Suppressor macrophage (primary cell): ENCODE measurements around the gene MVK.

ENCODE experiments used
- DNase-seq, 4 experiments: peaks; one replicate each; pipeline ENCODE4 v3.0.0-alpha.2; 2020 to 2022

Gene MVK

GRCh38 chr12:109610523-109610922, 36.9 kb downstream of the MVK start:
- DNase-seq, result no peak

DNA sequence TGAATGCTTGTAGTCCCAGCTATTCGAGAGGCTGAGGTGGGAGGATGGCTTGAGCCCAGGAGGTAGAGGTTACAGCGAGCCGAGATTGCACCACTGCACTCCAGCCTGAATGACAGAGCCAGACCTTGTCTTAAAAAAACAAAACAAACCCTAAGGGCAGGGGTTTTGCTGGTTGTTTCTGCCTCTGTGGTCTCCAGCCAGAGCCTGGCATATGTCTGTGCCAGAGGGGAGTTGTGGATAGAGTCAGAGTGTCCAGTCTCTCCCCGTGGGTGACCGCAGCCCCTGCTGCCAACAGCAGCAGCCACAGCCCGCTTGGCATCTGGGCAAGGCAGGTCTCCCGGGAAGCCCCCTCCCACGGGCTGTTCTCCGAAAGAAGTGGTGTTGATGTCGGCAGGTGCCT, 37.6 kb downstream of the MVK start:
- DNase-seq, result no peak

GRCh38 chr12:109612003-109612402, 38.4 kb downstream of the MVK start:
- no peak for DNase-seq

GRCh38 chr12:109612975-109613502, 39.4 kb downstream of the MVK start:
- peak in 1 of 4 experiments; percentile 13 for DNase-seq

- no peak for DNase-seq
Observed at GRCh38 chr12:109613649-109614455, 40.3 kb downstream of the MVK start.

DNA sequence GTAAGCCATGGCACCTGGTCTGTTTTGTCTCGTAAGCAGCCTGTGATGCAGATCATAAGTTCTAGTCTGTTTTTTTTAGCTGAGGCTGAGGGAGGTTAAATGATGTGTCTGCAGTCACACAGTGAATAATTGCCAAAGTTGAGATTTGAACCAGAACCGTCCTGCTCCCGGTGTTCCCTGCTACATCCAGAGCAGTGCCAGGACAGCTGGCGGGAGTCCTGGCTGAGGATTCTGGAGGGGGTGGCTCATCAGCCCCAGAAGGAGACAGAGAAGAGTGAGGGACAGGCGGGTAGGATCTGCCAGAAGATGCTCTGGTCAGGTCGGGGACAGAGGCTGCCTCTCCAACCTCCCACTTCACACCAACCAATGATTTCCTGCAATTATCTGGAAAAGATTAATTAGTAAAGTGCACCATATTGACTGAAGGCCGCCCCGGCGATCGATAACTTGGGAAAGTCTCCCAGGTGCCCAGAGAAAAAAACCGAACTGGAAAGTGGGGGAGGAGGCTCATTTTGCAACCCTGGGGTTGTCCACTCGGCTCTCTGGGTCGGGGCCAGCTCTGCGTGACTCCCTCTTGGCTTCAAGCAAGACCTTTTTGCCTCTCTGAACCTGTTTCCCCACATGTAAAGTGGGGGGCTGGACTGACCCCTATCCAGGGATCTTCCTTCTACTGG, 42.1 kb downstream of the MVK start:
- no peak for DNase-seq

DNA sequence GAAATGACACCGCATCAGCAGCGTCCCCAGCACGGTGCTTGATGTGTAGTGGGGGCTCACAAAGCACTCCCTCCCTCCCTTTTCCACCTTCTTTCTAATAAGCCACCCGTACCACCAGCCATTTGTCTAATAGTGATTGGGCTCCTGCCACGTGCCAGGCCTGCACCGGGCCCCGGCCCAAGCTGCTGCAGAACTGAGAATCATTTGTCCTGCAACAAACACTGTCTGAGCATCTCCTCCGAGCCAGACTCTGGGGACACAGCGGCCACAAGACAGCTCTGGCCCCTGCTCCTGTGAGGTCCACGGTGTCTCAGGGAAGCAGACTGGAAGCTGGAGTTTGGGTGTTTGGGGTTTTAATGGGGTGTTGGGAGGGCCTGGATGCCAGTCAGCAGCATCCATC, 43.9 kb downstream of the MVK start:
- no peak for DNase-seq

- no peak for DNase-seq
Observed at GRCh38 chr12:109618082-109618481, 44.5 kb downstream of the MVK start.

DNA sequence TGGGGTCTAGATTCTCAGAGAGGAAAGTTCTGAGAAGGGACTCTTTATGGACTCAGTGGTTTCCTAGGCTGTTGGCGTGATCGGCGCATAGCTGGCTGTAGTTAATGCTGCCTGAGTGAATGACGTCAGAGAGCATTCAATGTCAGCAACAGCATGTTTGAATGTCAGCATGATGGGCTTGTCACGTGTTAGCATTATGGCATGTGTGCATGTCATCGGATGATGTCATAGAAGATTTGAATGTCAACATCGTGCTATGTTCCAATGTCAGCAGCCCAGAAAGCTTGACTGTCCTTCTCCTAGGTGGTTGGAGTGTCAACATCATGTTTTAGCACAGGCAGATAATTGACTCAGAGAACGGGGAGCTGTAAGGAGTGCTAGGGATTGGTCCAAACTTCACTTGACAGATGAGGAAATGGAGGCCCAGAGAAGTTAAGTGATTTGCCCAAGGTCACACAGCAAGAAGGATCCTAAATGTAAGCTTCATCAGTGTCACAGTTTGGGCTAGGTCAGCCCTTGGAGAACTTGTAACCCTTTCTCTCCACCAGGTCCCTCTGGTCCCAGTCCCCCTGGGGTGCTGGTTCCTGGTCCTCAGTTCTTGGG, 45.5 kb downstream of the MVK start:
- DNase-seq, result no peak

- DNase-seq, result no peak
Observed at GRCh38 chr12:109621211-109621694, 47.7 kb downstream of the MVK start.

DNA sequence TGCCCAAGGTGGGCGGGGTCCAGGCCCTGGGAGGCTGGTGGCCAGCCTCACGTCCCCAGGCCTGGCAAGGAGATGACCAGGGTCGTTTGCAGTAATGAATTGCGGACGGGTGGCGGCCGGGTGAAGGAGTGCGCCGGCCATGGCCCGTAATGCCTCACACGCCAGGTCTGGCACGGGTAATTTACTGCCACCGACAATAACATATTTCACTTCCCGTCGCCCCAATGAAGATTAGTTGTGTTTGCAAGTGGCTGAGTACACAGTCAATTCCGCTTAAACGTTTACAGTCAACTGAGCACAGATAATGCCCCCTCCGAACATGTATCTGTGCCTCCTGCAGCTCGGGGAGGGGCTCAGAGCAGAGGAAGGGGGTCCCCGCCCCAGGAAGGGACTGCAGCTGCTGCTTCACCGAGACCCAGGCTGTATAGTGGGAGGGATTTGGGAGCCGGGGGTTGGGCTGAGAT, 48.3 kb downstream of the MVK start:
- no peak for DNase-seq

DNA sequence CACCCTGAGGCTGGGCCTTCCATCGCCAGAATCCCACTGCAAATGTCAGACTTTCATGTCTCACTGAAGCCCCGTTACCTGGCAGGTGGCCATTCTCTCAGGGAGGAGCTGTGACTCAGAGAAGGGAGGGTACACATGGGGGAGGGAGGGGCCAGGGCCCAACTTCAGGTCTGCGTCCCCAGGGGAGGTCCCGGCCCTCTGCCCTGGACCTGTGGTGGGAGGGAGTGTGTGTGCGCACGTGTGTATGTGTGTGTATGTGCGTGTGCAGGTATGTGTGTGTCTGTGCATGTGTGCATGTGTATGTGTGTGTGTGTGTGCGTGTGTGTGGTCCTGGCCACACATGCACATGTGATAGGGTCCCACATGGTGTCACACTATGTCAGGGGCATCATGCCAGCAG, 50.9 kb downstream of the MVK start:
- DNase-seq, result no peak

DNA sequence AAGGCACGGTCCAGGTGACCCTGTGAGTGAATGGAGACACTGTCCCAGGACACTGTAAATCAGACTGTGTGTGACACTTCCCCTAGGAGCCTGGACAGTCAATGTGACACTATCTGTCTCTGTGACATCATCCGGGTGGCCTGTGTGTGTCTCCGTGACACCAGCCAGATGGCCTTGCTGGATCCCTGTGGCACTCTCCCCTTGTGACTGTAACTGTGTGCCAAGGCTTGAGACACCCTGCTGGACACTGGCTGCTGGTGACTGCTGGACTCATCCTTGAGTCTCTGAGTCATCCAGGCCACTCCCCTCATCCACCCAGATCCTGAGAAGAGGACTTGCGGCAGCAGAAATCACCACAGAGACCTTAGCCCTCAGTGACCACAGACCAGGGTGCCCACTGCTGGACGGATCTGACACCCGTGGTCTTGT, 51.6 kb downstream of the MVK start:
- peak in 3 of 4 experiments; percentile 3 to 42 (median 35) for DNase-seq

DNA sequence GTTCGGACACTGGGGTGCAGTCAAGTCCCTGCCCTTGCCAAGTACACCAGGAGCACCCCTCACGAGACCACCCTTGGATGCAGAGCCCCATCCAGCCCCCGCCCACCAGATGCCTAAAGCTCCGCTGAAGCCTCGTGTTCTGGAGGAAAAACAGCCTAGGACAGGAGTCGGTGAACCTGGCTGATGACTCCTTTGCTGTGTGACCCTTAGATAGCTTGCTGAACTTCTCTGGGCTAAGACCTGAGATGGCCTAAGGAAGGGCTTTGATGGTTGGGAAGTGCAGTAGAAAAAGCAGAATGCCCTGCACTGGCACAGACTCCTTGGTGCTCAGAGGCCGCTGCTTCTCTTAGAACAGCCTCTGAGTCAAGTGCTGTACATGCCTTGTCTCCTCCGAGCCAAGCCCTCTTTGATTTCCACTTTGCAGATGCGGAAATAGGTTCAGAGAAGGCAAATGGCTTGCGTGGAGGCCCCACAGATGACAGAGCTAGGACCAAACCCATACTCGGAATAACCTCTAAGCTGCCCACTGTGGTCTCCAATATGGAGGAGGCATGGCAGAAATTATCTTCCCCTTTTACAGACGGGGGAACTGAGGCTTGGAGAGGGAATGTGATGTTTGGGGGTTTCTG, 52.3 kb downstream of the MVK start:
- DNase-seq, result no peak

GRCh38 chr12:109626378-109627115, 53.0 kb downstream of the MVK start:
- no peak for DNase-seq

DNA sequence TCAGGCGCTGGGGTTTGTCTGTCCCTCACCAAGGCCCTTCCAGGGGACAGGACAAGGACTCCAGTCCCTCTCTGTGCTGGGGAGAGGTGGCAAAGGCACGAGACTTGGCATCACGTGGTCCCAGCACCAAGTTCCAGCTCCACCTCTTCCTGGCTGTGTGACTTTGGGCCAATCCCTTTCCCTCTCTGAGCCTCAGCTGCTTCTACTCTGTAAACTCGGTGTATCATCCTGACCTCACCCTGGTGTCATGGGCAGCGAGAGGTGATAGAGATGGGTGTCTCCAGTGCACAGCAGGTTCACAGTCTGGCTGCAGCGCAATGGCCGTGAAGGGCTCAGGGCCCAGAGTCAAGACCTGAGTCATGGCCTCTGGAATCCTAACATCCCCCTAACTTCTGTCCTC, 54.0 kb downstream of the MVK start:
- no peak for DNase-seq

DNA sequence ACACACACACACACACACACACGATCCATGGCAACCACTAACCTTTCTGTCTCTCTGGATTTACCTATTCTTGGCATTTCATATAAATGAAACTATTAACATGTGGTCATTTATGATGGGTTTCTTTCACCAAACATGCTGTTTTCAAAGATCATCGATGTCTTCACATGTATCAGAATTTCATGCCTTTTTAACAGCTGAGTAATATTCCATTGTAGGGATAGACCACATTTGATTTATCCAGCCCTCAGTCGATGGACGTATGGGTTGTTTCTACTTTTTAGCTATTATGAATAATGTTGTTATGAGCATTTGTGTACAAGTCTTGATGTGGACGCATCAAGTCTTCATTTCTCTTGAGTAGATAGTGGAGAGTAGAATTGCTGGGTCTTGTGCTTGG, 56.5 kb downstream of the MVK start:
- no peak for DNase-seq

DNA sequence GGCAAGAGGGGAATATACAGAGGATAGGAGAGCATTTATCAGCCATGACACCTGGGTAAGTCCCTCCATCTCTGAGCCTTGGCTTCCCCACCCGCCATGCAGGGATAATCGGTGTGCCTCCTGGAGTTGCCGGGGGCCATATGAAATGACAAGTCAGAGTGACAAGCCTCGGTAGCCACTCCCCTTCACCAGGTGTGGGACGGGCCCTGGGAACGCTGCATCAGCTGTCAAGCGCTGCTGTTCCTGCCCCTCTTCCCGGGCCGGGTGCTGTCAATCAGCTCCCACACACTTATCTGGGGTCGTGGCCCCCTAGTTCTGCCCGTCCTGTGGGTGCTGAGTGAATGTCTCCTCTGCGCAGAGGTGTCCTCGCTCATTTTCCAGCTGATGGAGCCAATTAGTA, 57.2 kb downstream of the MVK start:
- DNase-seq, result no peak

DNA sequence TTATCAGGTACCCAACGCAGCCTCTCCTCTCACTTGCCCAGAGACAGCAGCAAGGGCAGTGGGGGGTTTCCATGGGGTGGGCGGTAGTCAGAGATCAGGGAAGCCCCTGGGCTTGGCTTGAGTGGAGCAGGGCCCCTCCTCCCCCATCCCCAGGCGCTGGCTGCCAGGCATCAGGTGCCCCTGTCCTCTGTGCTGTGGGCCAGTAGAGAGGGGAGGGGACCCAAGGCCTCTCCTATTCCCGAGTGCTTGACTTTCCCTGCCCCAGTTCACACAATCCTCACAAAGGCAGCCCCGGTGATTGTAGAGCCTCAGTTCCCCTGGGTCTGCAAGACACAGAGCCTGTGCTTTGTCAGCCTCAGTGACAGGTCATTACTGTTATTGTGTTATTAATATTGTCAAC, 57.7 kb downstream of the MVK start:
- DNase-seq, result no peak

DNA sequence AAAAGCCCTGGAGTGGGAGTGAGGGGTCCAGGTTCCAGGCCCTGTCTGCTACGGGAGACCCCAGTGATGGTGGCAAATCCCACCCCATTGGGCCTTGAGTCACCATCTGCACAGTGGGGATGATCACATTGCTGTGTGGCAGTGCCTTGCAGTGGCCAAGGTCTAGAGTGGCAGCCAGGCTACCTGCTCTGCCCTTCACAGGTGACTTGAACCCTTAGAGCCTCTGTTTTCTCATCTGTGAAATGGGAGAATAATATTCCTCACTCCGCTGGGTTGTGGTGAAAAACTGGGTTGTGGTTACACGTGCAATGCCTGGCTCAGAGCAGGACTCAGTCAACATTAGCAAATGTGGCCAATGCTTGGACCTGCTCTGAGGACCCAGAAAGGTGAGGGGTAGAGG, 58.2 kb downstream of the MVK start:
- no peak for DNase-seq

DNA sequence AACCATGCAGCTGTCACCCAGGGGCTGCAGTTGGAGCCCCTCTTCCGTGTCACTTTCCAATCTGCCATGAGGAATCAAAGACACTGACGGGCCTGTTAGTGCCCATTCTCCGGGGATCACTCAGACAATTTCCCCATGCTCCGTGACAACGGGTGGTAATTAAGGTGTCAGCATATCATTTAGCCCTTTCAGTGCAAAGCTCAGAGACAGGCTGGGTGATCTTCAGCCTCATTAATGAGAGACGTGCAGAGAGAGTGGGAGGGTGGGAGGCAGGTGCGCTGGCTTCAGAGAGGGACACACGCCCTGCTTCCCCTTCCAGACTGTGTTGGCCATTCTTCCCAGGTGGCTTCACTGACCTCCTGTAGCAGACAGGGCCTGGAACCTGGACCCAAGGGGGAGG, 58.7 kb downstream of the MVK start:
- no peak for DNase-seq

DNA sequence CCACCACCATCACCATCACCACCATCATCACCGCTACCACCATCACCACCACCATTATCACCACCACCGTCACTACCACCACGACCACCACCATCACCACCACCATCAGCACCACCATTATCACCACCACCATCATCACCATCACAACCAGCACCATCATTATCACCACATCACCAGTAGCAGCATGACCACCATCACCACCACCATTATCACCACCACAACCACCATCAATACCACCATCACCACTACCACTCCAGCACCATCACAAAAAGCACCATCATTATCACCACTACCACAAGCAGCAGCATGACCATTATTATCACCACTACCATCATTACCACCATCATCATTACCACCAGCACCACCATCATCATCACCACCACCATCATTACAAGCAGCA, 62.1 kb downstream of the MVK start:
- DNase-seq, result no peak
